ENCODE results near the gene TMEM184A.

Gene TMEM184A

DNA sequence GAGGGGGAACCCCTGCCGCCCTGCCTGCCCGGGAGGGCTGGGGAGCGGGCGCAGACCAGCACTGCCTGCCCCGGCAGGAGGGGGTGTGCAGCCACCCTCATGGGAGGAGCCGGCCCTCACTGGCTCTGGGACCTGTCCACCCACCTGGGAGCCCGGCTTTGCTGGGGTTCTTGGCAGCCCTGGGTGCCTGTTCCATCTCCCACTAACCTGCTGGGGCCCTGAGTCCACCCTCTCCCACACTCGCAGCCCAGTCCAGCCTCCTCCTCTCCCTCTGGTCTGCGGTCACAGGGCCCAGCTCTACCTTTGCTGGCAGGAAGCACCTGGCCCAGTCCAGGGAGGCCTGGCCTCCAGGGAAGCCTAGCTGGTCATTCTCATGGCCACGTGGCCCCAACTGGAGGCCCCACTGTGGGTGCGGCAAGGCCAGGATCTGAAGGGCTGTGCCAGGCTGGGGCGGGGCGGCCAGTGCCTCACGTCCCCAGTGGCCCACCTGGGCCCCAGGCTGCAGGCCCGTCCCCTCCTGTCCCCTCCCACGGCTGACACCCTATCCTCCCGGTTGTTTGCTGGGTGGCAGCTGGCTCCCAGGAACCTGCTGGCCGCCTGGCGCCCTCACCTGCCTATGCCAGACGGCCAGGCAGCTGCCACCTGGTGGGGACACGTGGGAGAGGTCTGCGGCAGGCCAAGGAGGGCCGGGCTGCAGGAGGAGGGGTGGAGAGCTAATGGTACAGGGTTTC lies at the start of gene TMEM184A:
Gene TMEM184A (minus strand): TSS at position 393 of the 731 bp plus-strand sequence. CDS start 721 bp downstream, outside the sequence.
- H3K4me1 ChIP-seq (ENCODE audit: control insufficient read depth in 5 of 5, insufficient read depth in 5 of 5, low read length in 5 of 5): peaks cover 0 to 21% (median 15%) of the 10 kb centered on the region in 5 donors
- peak within 1 kb of the TSS in 2 of 5 donors; percentile 22 to 38 for H3K4me3 ChIP-seq (ENCODE audit: low read depth in 1 of 5, low read length in 5 of 5)
- no peaks in the 10 kb centered on the region for H3K9me3 ChIP-seq (ENCODE audit: control insufficient read depth in 5 of 5, low read length in 5 of 5)
- H3K9ac ChIP-seq (ENCODE audit: low read length in 5 of 5): peak within 1 kb of the TSS in 2 of 5 donors; percentile 4 to 28
- peaks cover 0 to 6% (median 2%) of the 10 kb centered on the region in 5 donors for H3K27me3 ChIP-seq (ENCODE audit: control insufficient read depth in 5 of 5, insufficient read depth in 4 of 5, low read length in 5 of 5)
- no peaks in the 10 kb centered on the region for H3K36me3 ChIP-seq (ENCODE audit: control insufficient read depth in 5 of 5, insufficient read depth in 5 of 5, low read length in 5 of 5)
- H3K27ac ChIP-seq (ENCODE audit: low read depth, low read length): no peak within 1 kb of the TSS

DNA sequence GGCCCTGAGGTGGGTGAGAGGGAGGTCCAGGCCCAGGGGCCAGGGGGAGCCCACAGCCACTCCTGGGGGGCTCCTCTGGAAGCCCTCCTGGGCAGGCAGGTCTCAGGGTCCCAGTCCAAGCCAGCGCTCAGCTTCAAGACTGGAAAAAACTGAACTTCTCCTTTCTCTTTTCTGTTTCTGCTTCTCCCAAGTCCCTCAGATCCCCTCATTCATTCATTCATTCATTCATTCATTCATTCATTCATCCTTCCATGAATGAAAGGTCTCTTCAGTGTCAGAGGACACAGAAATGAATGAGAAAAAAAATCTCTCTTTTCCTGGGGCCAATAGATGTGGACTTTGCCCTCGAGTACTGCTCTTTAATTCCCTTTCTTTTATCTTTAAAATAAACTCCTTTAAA lies 48.4 kb upstream of the TMEM184A start:
- Histone ChIP-seq H3K9ac (ENCODE audit: low read length in 5 of 5) (no peak overlapping the region), H3K4me3 (ENCODE audit: low read depth in 1 of 5, low read length in 5 of 5) (no peak overlapping the region), H3K9me3 (ENCODE audit: control insufficient read depth in 5 of 5, low read length in 5 of 5) (no peaks in the 10 kb centered on the region), H3K4me1 (ENCODE audit: control insufficient read depth in 5 of 5, insufficient read depth in 5 of 5, low read length in 5 of 5) (no peaks in the 10 kb centered on the region), H3K36me3 (ENCODE audit: control insufficient read depth in 5 of 5, insufficient read depth in 5 of 5, low read length in 5 of 5) (no peaks in the 10 kb centered on the region), H3K27ac (ENCODE audit: low read depth, low read length) (no peak overlapping the region), H3K27me3 (ENCODE audit: control insufficient read depth in 5 of 5, insufficient read depth in 4 of 5, low read length in 5 of 5) (peaks cover 16 to 46% (median 31%) of the 10 kb centered on the region in 5 donors)

DNA sequence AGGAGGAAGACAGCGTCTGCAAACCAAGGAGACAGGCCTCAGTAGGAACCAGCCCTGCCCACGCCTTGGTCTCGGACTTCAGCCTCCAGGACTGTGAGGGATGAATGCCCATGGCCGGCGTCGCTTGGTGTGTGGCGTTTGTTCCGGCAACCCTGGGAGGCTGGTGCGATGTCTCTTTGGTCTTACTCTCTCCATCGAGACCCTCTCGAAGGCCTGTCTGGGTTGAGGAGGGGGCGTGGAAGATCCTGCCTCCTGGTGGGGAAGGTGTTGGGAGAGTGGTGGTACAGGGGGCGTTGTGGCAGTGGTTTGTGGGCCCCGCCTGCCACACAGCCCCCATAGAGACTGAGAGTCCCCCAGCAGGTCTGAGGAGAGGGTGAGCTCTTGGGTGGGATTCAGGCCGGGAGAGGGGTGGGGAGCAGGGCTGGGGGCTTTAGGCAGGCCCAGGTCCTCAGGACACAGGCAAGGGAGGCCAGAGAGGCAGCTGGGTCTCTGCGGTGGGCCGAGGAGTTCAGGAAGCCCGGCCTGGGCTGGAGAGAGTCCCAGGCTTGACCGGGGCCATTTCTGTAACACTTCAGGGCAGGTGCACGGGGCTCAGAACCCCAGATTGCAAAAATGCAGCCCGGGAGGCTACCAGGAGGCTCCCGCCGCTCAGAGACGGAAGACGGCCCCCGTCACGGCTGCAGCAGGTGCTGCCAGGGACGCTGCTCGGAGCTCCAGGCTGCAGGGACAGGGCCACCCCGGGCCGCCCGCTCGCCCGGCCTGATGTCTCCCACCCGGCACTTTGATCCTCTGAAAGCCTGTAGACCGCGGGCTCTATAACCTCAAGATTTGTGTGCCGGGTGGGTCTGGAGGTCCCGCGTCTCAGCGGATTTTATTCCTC lies 47.6 kb upstream of the TMEM184A start:
- no peak overlapping the region for H3K4me3 ChIP-seq (ENCODE audit: low read depth in 1 of 5, low read length in 5 of 5)
- H3K9ac ChIP-seq (ENCODE audit: low read length in 5 of 5): no peak overlapping the region
- peaks cover 16 to 40% (median 24%) of the 10 kb centered on the region in 5 donors for H3K27me3 ChIP-seq (ENCODE audit: control insufficient read depth in 5 of 5, insufficient read depth in 4 of 5, low read length in 5 of 5)
- no peaks in the 10 kb centered on the region for H3K9me3 ChIP-seq (ENCODE audit: control insufficient read depth in 5 of 5, low read length in 5 of 5)
- H3K4me1 ChIP-seq (ENCODE audit: control insufficient read depth in 5 of 5, insufficient read depth in 5 of 5, low read length in 5 of 5): no peaks in the 10 kb centered on the region
- H3K36me3 ChIP-seq (ENCODE audit: control insufficient read depth in 5 of 5, insufficient read depth in 5 of 5, low read length in 5 of 5): no peaks in the 10 kb centered on the region
- H3K27ac ChIP-seq (ENCODE audit: low read depth, low read length): no peak overlapping the region

GRCh38 chr7:1602386-1602785 lies 46.4 kb upstream of the TMEM184A start:
- no peaks in the 10 kb centered on the region for H3K4me1 ChIP-seq (ENCODE audit: control insufficient read depth in 5 of 5, insufficient read depth in 5 of 5, low read length in 5 of 5)
- no peak overlapping the region for H3K9ac ChIP-seq (ENCODE audit: low read length in 5 of 5)
- no peak overlapping the region for H3K4me3 ChIP-seq (ENCODE audit: low read depth in 1 of 5, low read length in 5 of 5)
- no peaks in the 10 kb centered on the region for H3K9me3 ChIP-seq (ENCODE audit: control insufficient read depth in 5 of 5, low read length in 5 of 5)
- H3K36me3 ChIP-seq (ENCODE audit: control insufficient read depth in 5 of 5, insufficient read depth in 5 of 5, low read length in 5 of 5): no peaks in the 10 kb centered on the region
- H3K27ac ChIP-seq (ENCODE audit: low read depth, low read length): no peak overlapping the region
- peaks cover 15 to 35% (median 21%) of the 10 kb centered on the region in 5 donors for H3K27me3 ChIP-seq (ENCODE audit: control insufficient read depth in 5 of 5, insufficient read depth in 4 of 5, low read length in 5 of 5)

GRCh38 chr7:1601956-1602355 lies 46.0 kb upstream of the TMEM184A start:
- H3K9me3 ChIP-seq (ENCODE audit: control insufficient read depth in 5 of 5, low read length in 5 of 5): no peaks in the 10 kb centered on the region
- no peak overlapping the region for H3K27ac ChIP-seq (ENCODE audit: low read depth, low read length)
- H3K4me3 ChIP-seq (ENCODE audit: low read depth in 1 of 5, low read length in 5 of 5): no peak overlapping the region
- H3K27me3 ChIP-seq (ENCODE audit: control insufficient read depth in 5 of 5, insufficient read depth in 4 of 5, low read length in 5 of 5): peaks cover 17 to 35% (median 25%) of the 10 kb centered on the region in 5 donors
- H3K9ac ChIP-seq (ENCODE audit: low read length in 5 of 5): no peak overlapping the region
- no peaks in the 10 kb centered on the region for H3K36me3 ChIP-seq (ENCODE audit: control insufficient read depth in 5 of 5, insufficient read depth in 5 of 5, low read length in 5 of 5)
- no peaks in the 10 kb centered on the region for H3K4me1 ChIP-seq (ENCODE audit: control insufficient read depth in 5 of 5, insufficient read depth in 5 of 5, low read length in 5 of 5)

- Histone ChIP-seq H3K27me3 (ENCODE audit: control insufficient read depth in 5 of 5, insufficient read depth in 4 of 5, low read length in 5 of 5) (peaks cover 22 to 50% (median 39%) of the 10 kb centered on the region in 5 donors), H3K9me3 (ENCODE audit: control insufficient read depth in 5 of 5, low read length in 5 of 5) (no peaks in the 10 kb centered on the region)
These were observed 43.8 kb upstream of the TMEM184A start for GRCh38 chr7:1599640-1600395.

GRCh38 chr7:1598961-1599639 lies 43.1 kb upstream of the TMEM184A start:
- peaks cover 20 to 49% (median 40%) of the 10 kb centered on the region in 5 donors for H3K27me3 ChIP-seq (ENCODE audit: control insufficient read depth in 5 of 5, insufficient read depth in 4 of 5, low read length in 5 of 5)
- no peaks in the 10 kb centered on the region for H3K36me3 ChIP-seq (ENCODE audit: control insufficient read depth in 5 of 5, insufficient read depth in 5 of 5, low read length in 5 of 5)
- H3K4me3 ChIP-seq (ENCODE audit: low read depth in 1 of 5, low read length in 5 of 5): no peak overlapping the region
- H3K9me3 ChIP-seq (ENCODE audit: control insufficient read depth in 5 of 5, low read length in 5 of 5): no peaks in the 10 kb centered on the region
- H3K27ac ChIP-seq (ENCODE audit: low read depth, low read length): no peak overlapping the region
- no peaks in the 10 kb centered on the region for H3K4me1 ChIP-seq (ENCODE audit: control insufficient read depth in 5 of 5, insufficient read depth in 5 of 5, low read length in 5 of 5)
- H3K9ac ChIP-seq (ENCODE audit: low read length in 5 of 5): no peak overlapping the region

More at GRCh38 chr7:1599640-1600395, 43.8 kb upstream of the TMEM184A start:
- Histone ChIP-seq H3K36me3 (ENCODE audit: control insufficient read depth in 5 of 5, insufficient read depth in 5 of 5, low read length in 5 of 5) (no peaks in the 10 kb centered on the region), H3K9ac (ENCODE audit: low read length in 5 of 5) (no peak overlapping the region), H3K27ac (ENCODE audit: low read depth, low read length) (no peak overlapping the region), H3K4me3 (ENCODE audit: low read depth in 1 of 5, low read length in 5 of 5) (no peak overlapping the region), H3K4me1 (ENCODE audit: control insufficient read depth in 5 of 5, insufficient read depth in 5 of 5, low read length in 5 of 5) (no peaks in the 10 kb centered on the region)

DNA sequence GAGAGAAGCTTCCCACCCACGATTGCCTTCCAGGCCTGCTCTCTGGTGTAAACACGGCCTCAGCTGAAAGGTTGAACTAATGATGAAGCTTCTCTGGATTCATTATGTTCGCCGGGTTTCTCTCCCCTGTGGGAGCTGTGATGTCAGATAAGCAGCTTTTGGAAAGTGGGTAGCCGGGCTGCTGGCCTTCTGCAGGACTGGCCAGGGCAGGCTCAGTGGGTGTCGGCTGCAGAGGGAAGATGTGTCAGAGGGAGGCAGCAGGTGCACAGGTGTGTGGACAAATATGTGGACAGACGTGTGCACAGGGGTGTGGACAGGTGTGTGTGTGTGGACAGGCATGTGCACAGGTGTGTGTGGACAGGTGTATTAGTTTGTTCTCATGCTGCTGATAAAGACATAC lies 42.3 kb upstream of the TMEM184A start:
- Histone ChIP-seq H3K27me3 (ENCODE audit: control insufficient read depth in 5 of 5, insufficient read depth in 4 of 5, low read length in 5 of 5) (peaks cover 22 to 51% (median 39%) of the 10 kb centered on the region in 5 donors), H3K36me3 (ENCODE audit: control insufficient read depth in 5 of 5, insufficient read depth in 5 of 5, low read length in 5 of 5) (no peaks in the 10 kb centered on the region)

GRCh38 chr7:1597791-1598190 lies 41.8 kb upstream of the TMEM184A start:
- no peaks in the 10 kb centered on the region for H3K36me3 ChIP-seq (ENCODE audit: control insufficient read depth in 5 of 5, insufficient read depth in 5 of 5, low read length in 5 of 5)
- no peaks in the 10 kb centered on the region for H3K4me1 ChIP-seq (ENCODE audit: control insufficient read depth in 5 of 5, insufficient read depth in 5 of 5, low read length in 5 of 5)
- no peak overlapping the region for H3K27ac ChIP-seq (ENCODE audit: low read depth, low read length)
- H3K27me3 ChIP-seq (ENCODE audit: control insufficient read depth in 5 of 5, insufficient read depth in 4 of 5, low read length in 5 of 5): peaks cover 27 to 52% (median 41%) of the 10 kb centered on the region in 5 donors
- H3K9ac ChIP-seq (ENCODE audit: low read length in 5 of 5): no peak overlapping the region
- H3K9me3 ChIP-seq (ENCODE audit: control insufficient read depth in 5 of 5, low read length in 5 of 5): no peaks in the 10 kb centered on the region
- H3K4me3 ChIP-seq (ENCODE audit: low read depth in 1 of 5, low read length in 5 of 5): no peak overlapping the region

More for the DNA sequence above, 42.3 kb upstream of the TMEM184A start:
- Histone ChIP-seq H3K9me3 (ENCODE audit: control insufficient read depth in 5 of 5, low read length in 5 of 5) (no peaks in the 10 kb centered on the region), H3K9ac (ENCODE audit: low read length in 5 of 5) (no peak overlapping the region), H3K4me3 (ENCODE audit: low read depth in 1 of 5, low read length in 5 of 5) (no peak overlapping the region), H3K4me1 (ENCODE audit: control insufficient read depth in 5 of 5, insufficient read depth in 5 of 5, low read length in 5 of 5) (no peaks in the 10 kb centered on the region), H3K27ac (ENCODE audit: low read depth, low read length) (no peak overlapping the region)

Data from subcutaneous abdominal adipose tissue (tissue), 5 donors.